HEK293 (cell line): ENCODE results near the gene RNF217.

Experiments
- CTCF ChIA-PET: fragments of 350-600 bp; formaldehyde crosslinking; extraction: SDS; loops from one replicate; lab custom pipeline; 2021; ENCODE audit warnings: antibody characterized with exemption; lab: Yijun Ruan, JAX
- POLR2A ChIA-PET: fragments of 300-600 bp; formaldehyde crosslinking; extraction: SDS; loops from one replicate; lab custom pipeline; 2020; ENCODE audit warnings: antibody characterized with exemption, inconsistent platforms; lab: Yijun Ruan, JAX
- H3K27ac ChIP-seq: fragments of 200-500 bp; sonication (Bioruptor generic); 2 replicates; pipeline ENCODE4 v1.5.1; 2014; ENCODE audit warnings: low read depth, low read length, control low read depth, inconsistent platforms; ENCODE audit errors: extremely low read depth
- H3K36me3 ChIP-seq, 2 experiments: fragments of 200-500 bp in 1 of 2; sonication (Bioruptor generic) in 1 of 2; 1 replicate in 1 of 2; 2 replicates in 1 of 2; pipeline ENCODE4 v1.5.1; 2014 to 2017; ENCODE audit warnings: inconsistent platforms in 2 of 2, low read length in 2 of 2; ENCODE audit not compliant: control insufficient read depth in 2 of 2, insufficient read depth in 1 of 2
- H3K4me1 ChIP-seq: fragments of 200-500 bp; sonication (Bioruptor generic); 2 replicates; pipeline ENCODE4 v1.5.1; 2014; ENCODE audit warnings: mild to moderate bottlenecking, low read length, inconsistent platforms; ENCODE audit not compliant: control insufficient read depth, insufficient read depth
- H3K4me3 ChIP-seq: 2 replicates; pipeline ENCODE4 v1.5.1; 2011; ENCODE audit warnings: low read depth, mild to moderate bottlenecking, control low read depth, low read length, moderate library complexity
- H3K9me3 ChIP-seq: fragments of 200-500 bp; sonication (Bioruptor generic); 2 replicates; pipeline ENCODE4 v1.5.1; 2014; ENCODE audit warnings: low read depth, low read length, inconsistent platforms; ENCODE audit not compliant: control insufficient read depth, insufficient read depth
- GLI4 ChIP-seq: fragments of 450-650 bp; formaldehyde crosslinking; IDR thresholded peaks from 2 replicates; pipeline ENCODE4 v1.5.1; 2016; ENCODE audit warnings: missing biosample characterization, missing genetic modification characterization
- GLIS1 ChIP-seq: fragments of 450-650 bp; formaldehyde crosslinking; IDR thresholded peaks from 2 replicates; pipeline ENCODE4 v1.5.1; 2016; ENCODE audit warnings: missing biosample characterization, missing genetic modification characterization
- HOXD13 ChIP-seq: sonication (generic); formaldehyde crosslinking; IDR thresholded peaks from 2 replicates; pipeline ENCODE4 v1.8.0; 2022; ENCODE audit warnings: missing genetic modification reagents, borderline replicate concordance
- SETDB1 ChIP-seq: IDR thresholded peaks from one replicate; pipeline ENCODE4 v1.6.1; 2017; ENCODE audit warnings: mild to moderate bottlenecking, low read length, moderate library complexity, mixed read lengths; ENCODE audit not compliant: insufficient read length
- ZBTB44 ChIP-seq: fragments of 450-650 bp; IDR thresholded peaks from 2 replicates; pipeline ENCODE4 v1.5.1; 2018; ENCODE audit warnings: missing biosample characterization, mild to moderate bottlenecking, missing genetic modification characterization
- ZFP3 ChIP-seq: fragments of 450-650 bp; formaldehyde crosslinking; IDR thresholded peaks from 2 replicates; pipeline ENCODE4 v1.5.1; 2016; ENCODE audit warnings: low read depth, missing biosample characterization, missing genetic modification characterization
- ZNF114 ChIP-seq: fragments of 450-650 bp; formaldehyde crosslinking; IDR thresholded peaks from 2 replicates; pipeline ENCODE4 v1.5.0; 2017; ENCODE audit warnings: missing biosample characterization, missing genetic modification characterization
- ZNF138 ChIP-seq: fragments of 450-650 bp; formaldehyde crosslinking; IDR thresholded peaks from 2 replicates; pipeline ENCODE4 v1.5.1; 2016; ENCODE audit warnings: missing biosample characterization, missing genetic modification characterization, borderline replicate concordance
- ZNF140 ChIP-seq: fragments of 450-650 bp; formaldehyde crosslinking; IDR thresholded peaks from 2 replicates; pipeline ENCODE4 v1.5.1; 2016; ENCODE audit warnings: missing biosample characterization, missing genetic modification characterization
- ZNF366 ChIP-seq: fragments of 450-650 bp; formaldehyde crosslinking; conservative IDR thresholded peaks from 2 replicates; pipeline ENCODE4 v1.5.1; 2016; ENCODE audit warnings: missing biosample characterization, missing genetic modification characterization
- ZNF394 ChIP-seq: fragments of 450-650 bp; formaldehyde crosslinking; IDR thresholded peaks from 2 replicates; pipeline ENCODE4 v1.5.1; 2016; ENCODE audit warnings: missing biosample characterization, missing genetic modification characterization, mild to moderate bottlenecking, moderate library complexity, borderline replicate concordance
- ZNF398 ChIP-seq: fragments of 450-650 bp; formaldehyde crosslinking; IDR thresholded peaks from 2 replicates; pipeline ENCODE4 v1.5.1; 2017; ENCODE audit warnings: missing biosample characterization, missing genetic modification characterization
- ZNF48 ChIP-seq: fragments of 450-650 bp; formaldehyde crosslinking; IDR thresholded peaks from 2 replicates; pipeline ENCODE4 v1.5.1; 2016; ENCODE audit warnings: missing biosample characterization, missing genetic modification characterization
- ZNF549 ChIP-seq: fragments of 450-650 bp; IDR thresholded peaks from 2 replicates; pipeline ENCODE4 v1.5.1; 2018; ENCODE audit warnings: missing biosample characterization, missing genetic modification characterization, mild to moderate bottlenecking, inconsistent platforms, moderate library complexity
- ZNF629 ChIP-seq: fragments of 450-650 bp; formaldehyde crosslinking; IDR thresholded peaks from 2 replicates; pipeline ENCODE4 v1.5.1; 2017; ENCODE audit warnings: missing biosample characterization, missing genetic modification characterization
- ZNF660 ChIP-seq: fragments of 450-650 bp; IDR thresholded peaks from 2 replicates; pipeline ENCODE4 v1.5.1; 2018; ENCODE audit warnings: missing biosample characterization, mild to moderate bottlenecking, missing genetic modification characterization
- ZNF677 ChIP-seq: fragments of 450-650 bp; IDR thresholded peaks from 2 replicates; pipeline ENCODE4 v1.5.0; 2018; ENCODE audit warnings: missing biosample characterization, mild to moderate bottlenecking, missing genetic modification characterization, moderate library complexity
- ZNF707 ChIP-seq: fragments of 450-650 bp; formaldehyde crosslinking; IDR thresholded peaks from 2 replicates; pipeline ENCODE4 v1.5.1; 2016; ENCODE audit warnings: missing biosample characterization, missing genetic modification characterization

The RNF217 gene

GRCh38 chr6:125132058-125132457 lies 169.8 kb downstream of the RNF217 start:
- POLR2A ChIA-PET: no interaction called here
- Histone ChIP-seq H3K4me1 (no peaks in the 10 kb centered on the region), H3K9me3 (no peaks in the 10 kb centered on the region)

DNA sequence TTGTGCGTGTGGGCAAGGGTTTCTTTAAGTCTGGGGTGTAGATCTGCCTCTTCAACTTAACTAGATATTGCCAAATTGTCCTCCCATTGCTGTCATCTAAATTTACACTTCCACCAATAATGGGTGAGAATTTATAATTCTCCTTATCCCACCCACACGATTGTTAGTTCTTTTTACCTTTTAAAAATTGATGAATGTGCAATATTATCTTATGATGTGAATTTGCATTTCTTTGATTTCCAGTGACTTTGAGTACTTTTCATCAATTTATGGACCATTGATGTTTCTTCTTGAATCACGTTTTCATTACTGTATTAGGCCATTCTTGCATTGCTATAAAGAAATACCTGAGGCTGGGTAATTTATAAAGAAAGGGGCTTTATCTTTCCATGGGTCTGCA lies 174.1 kb downstream of the RNF217 start:
- POLR2A ChIA-PET: no interaction called here
- TF ChIP-seq ZNF138 (tag by site-specific recombination) (no peak), SETDB1 (no peak)
- TF ChIP-seq, all 188 proteins: peak for 0
- Histone ChIP-seq H3K9me3 (no peaks in the 10 kb centered on the region), H3K4me1 (no peaks in the 10 kb centered on the region), H3K36me3 (no peaks in the 10 kb centered on the region), H3K27ac (no peak overlapping the region), H3K4me3 (no peak overlapping the region)
- CTCF ChIA-PET: no interaction called here

More at GRCh38 chr6:125132058-125132457, 169.8 kb downstream of the RNF217 start:
- no peak overlapping the region for H3K27ac ChIP-seq
- TF ChIP-seq ZNF660 (tag by site-specific recombination) (no peak), GLIS1 (no peak), ZNF48 (tag by site-specific recombination) (no peak), ZNF140 (peak; percentile 91), ZFP3 (tag by site-specific recombination) (no peak)
- H3K36me3 ChIP-seq: no peaks in the 10 kb centered on the region
- CTCF ChIA-PET: interaction anchor here (0.5 to 2.7 kb wide), 5 partner anchors 18 to 182 kb away, joined by 3 to 9 read pairs (median 4); no protein-coding TSS in a partner anchor
- no peak overlapping the region for H3K4me3 ChIP-seq

GRCh38 chr6:125138083-125138482 lies 175.8 kb downstream of the RNF217 start:
- no peaks in the 10 kb centered on the region for H3K36me3 ChIP-seq
- POLR2A ChIA-PET: no interaction called here
- no peak overlapping the region for H3K4me3 ChIP-seq
- H3K27ac ChIP-seq: no peak overlapping the region
- no peaks in the 10 kb centered on the region for H3K4me1 ChIP-seq
- no peak for TF ChIP-seq ZNF366
- TF ChIP-seq ZNF114 (tag by site-specific recombination): no peak
- peak; percentile 94 for TF ChIP-seq ZNF677
- CTCF ChIA-PET: interaction anchor here (0.7 kb wide), 3 partner anchors 24 to 1580 kb away, joined by 3 to 7 read pairs (median 3); no protein-coding TSS in a partner anchor
- H3K9me3 ChIP-seq: no peaks in the 10 kb centered on the region

DNA sequence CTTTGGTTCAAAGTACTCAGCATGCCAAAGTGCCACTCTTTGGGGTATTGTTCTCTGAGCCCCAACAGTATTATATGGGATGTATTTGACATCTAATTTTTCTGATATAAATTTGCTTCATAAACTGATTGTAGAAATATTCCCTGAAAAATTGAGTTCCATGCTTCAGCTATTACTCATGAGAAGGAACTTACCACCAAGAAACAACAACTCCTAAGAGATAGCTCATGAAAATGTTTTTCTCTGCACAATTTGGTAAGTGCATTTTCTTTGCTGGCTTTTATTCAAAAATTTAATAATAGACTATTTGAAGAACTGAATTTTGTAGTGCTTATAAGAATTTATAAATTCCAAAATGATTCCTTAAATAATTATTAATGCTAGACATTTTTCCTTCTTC lies 178.6 kb downstream of the RNF217 start:
- H3K27ac ChIP-seq: no peak overlapping the region
- H3K36me3 ChIP-seq: no peaks in the 10 kb centered on the region
- CTCF ChIA-PET: interaction anchor here (0.7 to 1.3 kb wide), 3 partner anchors 10 to 446 kb away, joined by 3 to 5 read pairs (median 5); no protein-coding TSS in a partner anchor
- TF ChIP-seq ZNF629 (tag by site-specific recombination) (no peak), ZBTB44 (tag by site-specific recombination) (no peak), ZNF394 (tag by site-specific recombination) (no peak), ZNF398 (no peak), GLI4 (tag by site-specific recombination) (no peak), ZNF549 (tag by site-specific recombination) (no peak), ZNF707 (no peak), HOXD13 (CRISPR knock-in tag) (no peak)
- TF ChIP-seq, all 188 proteins: peak for 0
- POLR2A ChIA-PET: no interaction called here
- Histone ChIP-seq H3K9me3 (no peaks in the 10 kb centered on the region), H3K4me1 (no peaks in the 10 kb centered on the region), H3K4me3 (no peak overlapping the region)
